H1 (cell line): ENCODE results near the gene TTC31. TPM values are rescaled to one million over a fixed set of nuclear protein-coding genes. Genes with fewer than 3 reads are reported as not detected.

Source experiments
- CTCF ChIA-PET: fragments of 300-600 bp; sonication (Branson Sonifier 250); formaldehyde crosslinking; loops from one replicate; lab custom pipeline; 2021; ENCODE audit not compliant: partially characterized antibody; lab: Charles Lee
- POLR2A ChIA-PET: fragments of 300-600 bp; sonication (Branson Sonifier 250); formaldehyde crosslinking; loops from one replicate; lab custom pipeline; 2021; ENCODE audit warnings: inconsistent platforms; ENCODE audit not compliant: partially characterized antibody; lab: Charles Lee
- DNase-seq, 2 experiments: peaks; one replicate each; pipeline versions ENCODE4 v3.0.0 to v3.0.0-alpha.2; 2010 to 2022; ENCODE audit warnings: low spot score in 2 of 2, low read depth in 1 of 2, mixed read lengths in 1 of 2
- FAIRE-seq: peaks from 2 replicates; lab custom pipeline; 2011; peaks lifted over from hg19 to GRCh38; lab: Jason Lieb, UNC
- H2AFZ ChIP-seq: 2 replicates; pipeline ENCODE4 v1.8.1; 2012; ENCODE audit warnings: low read length, inconsistent platforms
- H2AK5ac ChIP-seq: 2 replicates; pipeline ENCODE4 v1.6.1; 2013; ENCODE audit warnings: low read depth, low read length
- H2BK120ac ChIP-seq: replicated peaks from 2 replicates; pipeline ENCODE3; 2013; ENCODE audit warnings: low read depth, low read length, inconsistent platforms
- H2BK12ac ChIP-seq: 2 replicates; pipeline ENCODE4 v1.6.1; 2013; ENCODE audit warnings: low read depth, low read length
- H2BK15ac ChIP-seq: 2 replicates; pipeline ENCODE4 v1.6.1; 2013; ENCODE audit warnings: low read length
- H2BK20ac ChIP-seq: 2 replicates; pipeline ENCODE4 v1.6.1; 2013; ENCODE audit warnings: low read length
- H2BK5ac ChIP-seq: 2 replicates; pipeline ENCODE4 v1.6.1; 2013; ENCODE audit warnings: low read depth, low read length
- H3K14ac ChIP-seq: 2 replicates; pipeline ENCODE4 v1.6.1; 2013; ENCODE audit warnings: inconsistent platforms; ENCODE audit not compliant: insufficient read length
- H3K18ac ChIP-seq: 2 replicates; pipeline ENCODE4 v1.6.1; 2013; ENCODE audit warnings: low read length; ENCODE audit errors: extremely low read depth
- H3K23ac ChIP-seq: 2 replicates; pipeline ENCODE4 v1.6.1; 2013; ENCODE audit warnings: inconsistent platforms; ENCODE audit not compliant: insufficient read length
- H3K23me2 ChIP-seq: 2 replicates; pipeline ENCODE4 v1.6.1; 2013; ENCODE audit warnings: low read depth, low read length
- H3K27ac ChIP-seq: 2 replicates; pipeline ENCODE4 v1.6.1; 2011; ENCODE audit warnings: low read depth, low read length, inconsistent platforms
- H3K27me3 ChIP-seq, 4 experiments: replicated peaks in 1 of 4; 1 replicate in 1 of 4; 2 replicates in 3 of 4; pipeline versions ENCODE4 v1.6.1 to v1.8.1; 2011 to 2013; ENCODE audit warnings: low read length in 3 of 4, mild to moderate bottlenecking in 3 of 4, inconsistent platforms in 2 of 4, mixed read lengths in 2 of 4, moderate library complexity in 1 of 4; ENCODE audit not compliant: control insufficient read depth in 3 of 4, insufficient read depth in 3 of 4; ENCODE audit errors: extremely low read depth in 1 of 4
- H3K36me3 ChIP-seq, 4 experiments: 2 replicates each; pipeline versions ENCODE4 v1.6.1 to v1.8.1; 2011 to 2013; ENCODE audit warnings: mild to moderate bottlenecking in 4 of 4, low read length in 3 of 4, moderate library complexity in 2 of 4, control low read depth in 1 of 4, inconsistent platforms in 1 of 4; ENCODE audit not compliant: insufficient read depth in 4 of 4, control insufficient read depth in 2 of 4
- H3K4ac ChIP-seq: replicated peaks from 2 replicates; pipeline ENCODE3; 2013; ENCODE audit warnings: low read length, low read depth, mixed read lengths, inconsistent platforms; ENCODE audit not compliant: insufficient read length
- H3K4me1 ChIP-seq, 4 experiments: replicated peaks in 1 of 4; 1 replicate in 1 of 4; 2 replicates in 3 of 4; pipeline versions ENCODE4 v1.6.1 to v1.8.1; 2011 to 2013; ENCODE audit warnings: low read length in 3 of 4, inconsistent platforms in 2 of 4, mixed read lengths in 1 of 4; ENCODE audit not compliant: insufficient read depth in 4 of 4, control insufficient read depth in 3 of 4
- H3K4me2 ChIP-seq, 2 experiments: 2 replicates each; pipeline versions ENCODE4 v1.6.1 to v1.8.1; 2011 to 2013; ENCODE audit warnings: low read depth in 2 of 2, low read length in 2 of 2, control low read depth in 1 of 2, inconsistent platforms in 1 of 2, mild to moderate bottlenecking in 1 of 2; ENCODE audit not compliant: insufficient read depth in 1 of 2
- H3K4me3 ChIP-seq, 4 experiments: fragments of 200-600, 300-600 bp in 1 of 4; sonication (generic), shearing (Covaris generic), sonication (Bioruptor Twin) in 1 of 4; 2 replicates each; pipeline versions ENCODE4 v1.5.1 to v1.8.1; 2011 to 2016; ENCODE audit warnings: low read length in 4 of 4, low read depth in 3 of 4, control low read depth in 2 of 4, inconsistent platforms in 2 of 4, mild to moderate bottlenecking in 2 of 4, mixed read lengths in 1 of 4, moderate library complexity in 1 of 4; ENCODE audit not compliant: insufficient read depth in 2 of 4; ENCODE audit errors: extremely low read depth in 1 of 4
- H3K56ac ChIP-seq: replicated peaks from 2 replicates; pipeline ENCODE3; 2013; ENCODE audit warnings: low read depth, mild to moderate bottlenecking, mixed read lengths, low read length, inconsistent platforms; ENCODE audit not compliant: insufficient read length
- H3K79me1 ChIP-seq: 2 replicates; pipeline ENCODE4 v1.6.1; 2013; ENCODE audit warnings: low read depth, low read length, control low read depth
- H3K79me2 ChIP-seq, 2 experiments: 2 replicates each; pipeline versions ENCODE4 v1.6.1 to v1.8.1; 2012 to 2013; ENCODE audit warnings: low read length in 2 of 2, mild to moderate bottlenecking in 2 of 2, inconsistent platforms in 1 of 2; ENCODE audit not compliant: insufficient read depth in 2 of 2, control insufficient read depth in 1 of 2
- H3K9ac ChIP-seq, 4 experiments: replicated peaks in 1 of 4; 1 replicate in 1 of 4; 2 replicates in 3 of 4; pipeline versions ENCODE4 v1.6.1 to v1.8.1; 2011 to 2013; ENCODE audit warnings: low read depth in 3 of 4, low read length in 3 of 4, control low read depth in 2 of 4, mild to moderate bottlenecking in 2 of 4, moderate library complexity in 2 of 4, inconsistent platforms in 1 of 4; ENCODE audit errors: extremely low read depth in 1 of 4
- H3K9me3 ChIP-seq, 2 experiments: 2 replicates each; pipeline versions ENCODE4 v1.6.1 to v1.8.1; 2012 to 2013; ENCODE audit warnings: mild to moderate bottlenecking in 2 of 2, moderate library complexity in 2 of 2, control low read depth in 1 of 2, inconsistent platforms in 1 of 2, low read depth in 1 of 2, low read length in 1 of 2, mixed read lengths in 1 of 2; ENCODE audit not compliant: insufficient read depth in 2 of 2
- H4K20me1 ChIP-seq, 2 experiments: replicated peaks in 1 of 2; 2 replicates each; pipeline versions ENCODE3 to v1.8.1; 2011 to 2013; ENCODE audit warnings: inconsistent platforms in 2 of 2, low read length in 2 of 2, mild to moderate bottlenecking in 1 of 2; ENCODE audit not compliant: insufficient read depth in 2 of 2, control insufficient read depth in 1 of 2
- H4K5ac ChIP-seq: 2 replicates; pipeline ENCODE4 v1.6.1; 2013; ENCODE audit warnings: low read length, low read depth, mixed read lengths, inconsistent platforms; ENCODE audit not compliant: insufficient read length
- H4K8ac ChIP-seq: 2 replicates; pipeline ENCODE4 v1.8.0; 2013; ENCODE audit warnings: mild to moderate bottlenecking, moderate library complexity, low read length, inconsistent platforms; ENCODE audit not compliant: insufficient read depth; ENCODE audit errors: extremely low read depth
- H4K91ac ChIP-seq: replicated peaks from 2 replicates; pipeline ENCODE3; 2013; ENCODE audit warnings: low read length, mixed read lengths, inconsistent platforms; ENCODE audit not compliant: insufficient read length
- BACH1 ChIP-seq: IDR thresholded peaks from 2 replicates; pipeline ENCODE4 v1.6.1; 2012; ENCODE audit warnings: low read length, improper control_type of control experiment
- CEBPB ChIP-seq: IDR thresholded peaks from 2 replicates; pipeline ENCODE4 v1.6.1; 2012; ENCODE audit warnings: low read depth, low read length
- GTF2F1 ChIP-seq: IDR thresholded peaks from 2 replicates; pipeline ENCODE4 v1.6.1; 2012; ENCODE audit warnings: low read depth, low read length, improper control_type of control experiment, borderline replicate concordance
- SRF ChIP-seq: IDR thresholded peaks from 2 replicates; pipeline ENCODE4 v1.6.1; 2011; ENCODE audit warnings: mild to moderate bottlenecking, low read depth, low read length, moderate library complexity
- TAF7 ChIP-seq: optimal IDR thresholded peaks from 2 replicates; pipeline ENCODE3; 2011; ENCODE audit warnings: low read depth, mild to moderate bottlenecking, inconsistent platforms, low read length, moderate library complexity, borderline replicate concordance
- WGBS, 2 experiments: shearing (Covaris generic) in 1 of 2; methylation state at CpG; one replicate each; pipeline versions ENCODE4 v1.1.6 to v1.1.7; 2013 to 2015; ENCODE audit warnings: low lambda C conversion rate in 2 of 2, mixed read lengths in 2 of 2, inconsistent platforms in 1 of 2, low coverage in 1 of 2, missing lambda C conversion rate in 1 of 2; ENCODE audit not compliant: insufficient replicate concordance in 2 of 2, insufficient coverage in 1 of 2, insufficient read length in 1 of 2; ENCODE audit errors: extremely low coverage in 1 of 2, missing lambda C conversion rate in 1 of 2; 5-methylcytosine and 5-hydroxymethylcytosine counted together
- polyA plus RNA-seq, 7 experiments: library from polyadenylated mRNA; depleted of rRNA in 3 of 7; stranded (reverse) in 5 of 7; unstranded in 2 of 7; fragments of >200 nt in 5 of 7; fragments of 200-250 nt in 2 of 7; gene quantifications; 1 replicate in 5 of 7; 2 replicates in 1 of 7; 4 replicates in 1 of 7; pipeline versions ENCODE4 v1.2.1 to v1.2.3, GENCODE V29; 2011 to 2013; ENCODE audit warnings: missing spikeins in 2 of 7, mixed read lengths in 2 of 7
- total RNA-seq: library from RNA; stranded (reverse); fragmentation: NEBNext Ultra II Directional; extraction: Animal tissue kit (Norgen Biotek cat#: 25700); gene quantifications from 2 replicates; pipeline ENCODE4 v1.2.1, GENCODE V29; 2021
- TF ChIP-seq, protein P1 (sequence below): IDR thresholded peaks from 2 replicates; pipeline ENCODE4 v1.6.1; 2012; ENCODE audit warnings: inconsistent platforms

The TTC31 gene
- total and polyA plus RNA-seq, 2 of the 8 experiments (the other 6 are each of a cell fraction or from before 2014, with no cell fraction given) = 28.8 to 29.9 TPM

DNA sequence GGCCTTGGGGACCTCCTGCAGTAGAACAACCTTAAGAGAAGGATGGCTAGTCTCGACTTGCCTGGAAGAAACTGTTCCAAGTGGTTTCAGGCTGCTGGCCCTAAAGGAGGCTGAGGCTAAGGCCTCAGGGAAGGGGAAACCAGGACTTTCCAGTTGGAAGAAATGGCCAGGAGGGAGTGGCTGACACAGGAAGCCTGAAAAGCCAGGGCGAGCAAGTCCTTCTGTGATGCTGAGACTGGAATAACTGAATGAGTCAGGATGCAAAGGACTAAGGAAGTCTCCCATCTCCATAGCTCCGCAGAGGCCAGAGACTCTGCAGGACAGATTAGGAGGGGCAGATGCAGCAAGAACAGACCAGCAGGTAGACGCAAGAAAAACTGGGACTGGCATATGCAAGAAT lies 54.3 kb downstream of the TTC31 start:
- ChIA-PET POLR2A (interaction anchor here (1.2 kb wide), 1 partner anchor 18 kb away, joined by 3 read pairs; no protein-coding TSS in a partner anchor), CTCF (no interaction called here)
- Histone ChIP-seq H3K4ac (no peak overlapping the region), H3K9ac (no peak overlapping the region), H2AK5ac (no peak overlapping the region), H2BK12ac (no peak overlapping the region), H3K27ac (no peak overlapping the region), H3K4me3 (no peak overlapping the region), H3K36me3 (peaks cover 2 to 17% (median 8%) of the 10 kb centered on the region in 4 experiments; a peak in 7 of 8 replicates), H4K5ac (no peak overlapping the region), H2BK120ac (no peak overlapping the region), H2AFZ (no peak overlapping the region), H3K56ac (no peak overlapping the region), H2BK20ac (no peak overlapping the region), H3K4me1 (no peaks in the 10 kb centered on the region; a peak in 1 of 7 replicates), H4K8ac (no peak overlapping the region), H2BK15ac (no peak overlapping the region), H3K9me3 (no peaks in the 10 kb centered on the region), H4K20me1 (peaks cover 3 to 10% of the 10 kb centered on the region in 2 experiments), H3K18ac (no peak overlapping the region), H3K79me1 (no peaks in the 10 kb centered on the region), H3K4me2 (no peak overlapping the region), H3K14ac (no peak overlapping the region), H3K79me2 (no peaks in the 10 kb centered on the region), H3K23ac (no peak overlapping the region), H3K23me2 (no peaks in the 10 kb centered on the region; the same call in 1 of the 2 replicates), H4K91ac (no peak overlapping the region), H2BK5ac (no peak overlapping the region), H3K27me3 (no peaks in the 10 kb centered on the region)
- 78% methylated on average over 4 of the region's 4 CpGs; no CpG with 5 or more reads in 1 of the 2 experiments for WGBS, 2 experiments
- no peak for FAIRE-seq
- no peak for DNase-seq
- TF ChIP-seq SRF (no peak), CEBPB (no peak), GTF2F1 (no peak), TAF7 (no peak), BACH1 (no peak)
- TF ChIP-seq, protein P1, sequence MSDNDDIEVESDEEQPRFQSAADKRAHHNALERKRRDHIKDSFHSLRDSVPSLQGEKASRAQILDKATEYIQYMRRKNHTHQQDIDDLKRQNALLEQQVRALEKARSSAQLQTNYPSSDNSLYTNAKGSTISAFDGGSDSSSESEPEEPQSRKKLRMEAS = no peak
